Urinary bladder (tissue), 4 donors: Measurements from ENCODE around the gene TAGLN2. TPM values are rescaled to one million over a fixed set of nuclear protein-coding genes. Genes with fewer than 3 reads are reported as not detected.

Source experiments
- DNase-seq: peaks from one replicate; pipeline ENCODE4 v3.0.0-alpha.2; 2015; ENCODE audit errors: extremely low spot score
- H3K27ac ChIP-seq: one replicate; pipeline ENCODE4 v1.5.1; 2013; ENCODE audit warnings: low read depth, mild to moderate bottlenecking, moderate library complexity
- H3K36me3 ChIP-seq: one replicate; pipeline ENCODE4 v1.6.1; 2013; ENCODE audit warnings: mild to moderate bottlenecking, moderate library complexity; ENCODE audit not compliant: insufficient read depth
- H3K4me1 ChIP-seq: one replicate; pipeline ENCODE4 v1.6.1; 2013; ENCODE audit warnings: mild to moderate bottlenecking, moderate library complexity; ENCODE audit not compliant: insufficient read depth
- H3K4me3 ChIP-seq: one replicate; pipeline ENCODE4 v1.5.1; 2013; ENCODE audit warnings: low read depth, low read length
- WGBS: extraction: QIAGEN DNeasy Blood & Tissue Kit; methylation state at CpG from one replicate; pipeline ENCODE4 v1.1.7; 2013; 5-methylcytosine and 5-hydroxymethylcytosine counted together
- polyA plus RNA-seq: library from polyadenylated mRNA; stranded (reverse); fragments of 200-250 nt; gene quantifications from one replicate; pipeline ENCODE4 v1.2.3, GENCODE V29; 2013
- total RNA-seq: library from RNA; depleted of rRNA; stranded (reverse); fragments of >200 nt; gene quantifications from one replicate; pipeline ENCODE4 v1.2.3, GENCODE V29; 2014
- donor health status: healthy with polysubstance abuse.
- donor health status: healthy.

The TAGLN2 gene
- 106 TPM for total RNA-seq
- 318 TPM for polyA plus RNA-seq

GRCh38 chr1:159924791-159925718 lies at the start of gene TAGLN2:
TAGLN2 (minus strand) TSS chr1:159925507; CDS start chr1:159920509, 4,998 bp downstream.
- Histone ChIP-seq H3K4me1 (peaks cover 3% of the 10 kb centered on the region), H3K4me3 (peak within 1 kb of the TSS; percentile 55), H3K27ac (peak within 1 kb of the TSS; percentile 95), H3K36me3 (no peaks in the 10 kb centered on the region)
- under 1% methylated on average over 58 of the region's 58 CpGs for WGBS
- DNase-seq: peak; percentile 78

- 97% methylated on average over 7 of the region's 7 CpGs for WGBS
- Histone ChIP-seq H3K4me1 (no peaks in the 10 kb centered on the region), H3K36me3 (no peaks in the 10 kb centered on the region), H3K4me3 (no peak overlapping the region), H3K27ac (no peak overlapping the region)
- no peak for DNase-seq
Measured at GRCh38 chr1:159974350-159974965, 49.2 kb upstream of the TAGLN2 start.

GRCh38 chr1:159973350-159973940 lies 48.1 kb upstream of the TAGLN2 start:
- Histone ChIP-seq H3K27ac (no peak overlapping the region), H3K4me3 (no peak overlapping the region), H3K4me1 (no peaks in the 10 kb centered on the region), H3K36me3 (no peaks in the 10 kb centered on the region)
- no peak for DNase-seq
- WGBS: 92% methylated on average over 6 of the region's 6 CpGs

GRCh38 chr1:159972443-159973205 lies 47.3 kb upstream of the TAGLN2 start:
- Histone ChIP-seq H3K27ac (no peak overlapping the region), H3K4me1 (no peaks in the 10 kb centered on the region), H3K4me3 (no peak overlapping the region), H3K36me3 (no peaks in the 10 kb centered on the region)
- WGBS: 94% methylated on average over 8 of the region's 8 CpGs
- no peak for DNase-seq

- DNase-seq: no peak
- Histone ChIP-seq H3K27ac (no peak overlapping the region), H3K4me1 (no peaks in the 10 kb centered on the region), H3K36me3 (no peaks in the 10 kb centered on the region), H3K4me3 (no peak overlapping the region)
- WGBS: 37% methylated on average over 9 of the region's 9 CpGs
Measured at GRCh38 chr1:159970932-159971342, 45.6 kb upstream of the TAGLN2 start.

- Histone ChIP-seq H3K4me1 (no peaks in the 10 kb centered on the region), H3K4me3 (no peak overlapping the region), H3K27ac (no peak overlapping the region), H3K36me3 (no peaks in the 10 kb centered on the region)
- WGBS: 96% methylated on average over 3 of the region's 3 CpGs
- no peak for DNase-seq
Measured at GRCh38 chr1:159968901-159969300, 43.6 kb upstream of the TAGLN2 start.

GRCh38 chr1:159965263-159965662 lies 40.0 kb upstream of the TAGLN2 start:
- Histone ChIP-seq H3K36me3 (no peaks in the 10 kb centered on the region), H3K4me1 (peaks cover 1% of the 10 kb centered on the region), H3K27ac (no peak overlapping the region), H3K4me3 (no peak overlapping the region)
- no peak for DNase-seq
- WGBS: 88% methylated on average over 2 of the region's 2 CpGs

GRCh38 chr1:159964144-159964543 lies 38.8 kb upstream of the TAGLN2 start:
- Histone ChIP-seq H3K4me1 (peaks cover 1% of the 10 kb centered on the region), H3K36me3 (no peaks in the 10 kb centered on the region), H3K27ac (no peak overlapping the region), H3K4me3 (no peak overlapping the region)
- 58% methylated on average over 3 of the region's 3 CpGs for WGBS
- DNase-seq: no peak

- no peak for DNase-seq
- Histone ChIP-seq H3K36me3 (no peaks in the 10 kb centered on the region), H3K4me3 (no peak overlapping the region), H3K4me1 (peaks cover 1% of the 10 kb centered on the region), H3K27ac (no peak overlapping the region)
- 77% methylated on average over 11 of the region's 11 CpGs for WGBS
Measured at GRCh38 chr1:159962176-159962575, 36.9 kb upstream of the TAGLN2 start.

GRCh38 chr1:159961636-159962035 lies 36.3 kb upstream of the TAGLN2 start:
- H3K4me1 ChIP-seq: peaks cover 1% of the 10 kb centered on the region
- 34% methylated on average over 15 of the region's 15 CpGs for WGBS
- no peak for DNase-seq
- no peak overlapping the region for H3K4me3 ChIP-seq
- H3K36me3 ChIP-seq: no peaks in the 10 kb centered on the region
- no peak overlapping the region for H3K27ac ChIP-seq

- DNase-seq: no peak
- no peak overlapping the region for H3K27ac ChIP-seq
Measured at GRCh38 chr1:159960721-159961381, 35.5 kb upstream of the TAGLN2 start.

GRCh38 chr1:159959451-159959850 lies 34.1 kb upstream of the TAGLN2 start:
- Histone ChIP-seq H3K27ac (no peak overlapping the region), H3K4me1 (peaks cover 1% of the 10 kb centered on the region), H3K36me3 (no peaks in the 10 kb centered on the region), H3K4me3 (no peak overlapping the region)
- 65% methylated on average over 4 of the region's 4 CpGs for WGBS
- no peak for DNase-seq

More at GRCh38 chr1:159960721-159961381, 35.5 kb upstream of the TAGLN2 start:
- WGBS: 22% methylated on average over 5 of the region's 5 CpGs
- Histone ChIP-seq H3K4me1 (peaks cover 1% of the 10 kb centered on the region), H3K4me3 (no peak overlapping the region), H3K36me3 (no peaks in the 10 kb centered on the region)
